SK-N-SH treated with all-trans-retinoic acid at 6 μM for 48 hours (cell line): ENCODE data around the gene LPCAT3.

Source experiments
- ATAC-seq: fragments of 200-7000 bp; cut with Tn5 transposase; 3 replicates; pipeline ENCODE4 v1.9.1; 2020; ENCODE audit warnings: mild to moderate bottlenecking, moderate library complexity
- BACH2 ChIP-seq: fragments of 250-450 bp; sonication (Bioruptor Pico); IDR thresholded peaks from 2 replicates; pipeline ENCODE4 v1.9.0; 2021; ENCODE audit warnings: mild to moderate bottlenecking, borderline replicate concordance
- CREB5 ChIP-seq: fragments of 250-450 bp; sonication (Bioruptor Pico); IDR thresholded peaks from 2 replicates; pipeline ENCODE4 v1.5.1; 2020; ENCODE audit warnings: low read depth, mild to moderate bottlenecking, moderate library complexity
- CSDC2 ChIP-seq: fragments of 250-450 bp; sonication (Bioruptor Pico); IDR thresholded peaks from 2 replicates; pipeline ENCODE4 v1.5.0; 2020; ENCODE audit warnings: mild to moderate bottlenecking, moderate library complexity
- ESRRG ChIP-seq: fragments of 250-450 bp; sonication (Bioruptor Pico); IDR thresholded peaks from 2 replicates; pipeline ENCODE4 v1.6.1; 2021; ENCODE audit warnings: mild to moderate bottlenecking
- GLIS3 ChIP-seq: fragments of 250-450 bp; sonication (Bioruptor Pico); IDR thresholded peaks from 2 replicates; pipeline ENCODE4 v1.5.0; 2020; ENCODE audit warnings: mild to moderate bottlenecking, moderate library complexity
- ISL1 ChIP-seq: fragments of 250-450 bp; sonication (Bioruptor Pico); IDR thresholded peaks from 2 replicates; pipeline ENCODE4 v2.1.2; 2022; ENCODE audit warnings: mild to moderate bottlenecking, moderate library complexity
- OSR1 ChIP-seq: fragments of 250-450 bp; sonication (Bioruptor Pico); IDR thresholded peaks from 2 replicates; pipeline ENCODE4 v1.8.0; 2022; ENCODE audit warnings: moderate library complexity, mild to moderate bottlenecking, inconsistent platforms
- PATZ1 ChIP-seq: fragments of 250-450 bp; sonication (Bioruptor Pico); IDR thresholded peaks from 2 replicates; pipeline ENCODE4 v1.8.0; 2020; ENCODE audit warnings: mild to moderate bottlenecking, moderate library complexity, borderline replicate concordance
- POU6F1 ChIP-seq: fragments of 250-450 bp; sonication (Bioruptor Pico); IDR thresholded peaks from 2 replicates; pipeline ENCODE4 v1.8.0; 2021; ENCODE audit warnings: low read depth, mild to moderate bottlenecking, moderate library complexity, borderline replicate concordance
- PPARA ChIP-seq: fragments of 250-450 bp; sonication (Bioruptor Pico); IDR thresholded peaks from 2 replicates; pipeline ENCODE4 v1.5.0; 2020; ENCODE audit warnings: mild to moderate bottlenecking, borderline replicate concordance
- RARB ChIP-seq: fragments of 250-450 bp; sonication (Bioruptor Pico); IDR thresholded peaks from 2 replicates; pipeline ENCODE4 v1.8.0; 2021; ENCODE audit warnings: mild to moderate bottlenecking, moderate library complexity
- SNAI2 ChIP-seq: fragments of 250-450 bp; sonication (Bioruptor Pico); IDR thresholded peaks from 2 replicates; pipeline ENCODE4 v1.5.0; 2020; ENCODE audit warnings: mild to moderate bottlenecking, moderate library complexity
- TCF4 ChIP-seq: fragments of 250-450 bp; sonication (Bioruptor Pico); IDR thresholded peaks from 2 replicates; pipeline ENCODE4 v1.8.0; 2021; ENCODE audit warnings: mild to moderate bottlenecking, moderate library complexity, borderline replicate concordance
- TOX ChIP-seq: fragments of 250-450 bp; sonication (Bioruptor Pico); IDR thresholded peaks from 2 replicates; pipeline ENCODE4 v1.8.0; 2021; ENCODE audit warnings: mild to moderate bottlenecking, moderate library complexity, borderline replicate concordance
- TSHZ2 ChIP-seq: fragments of 250-450 bp; sonication (Bioruptor Pico); IDR thresholded peaks from 2 replicates; pipeline ENCODE4 v1.5.0; 2020; ENCODE audit warnings: mild to moderate bottlenecking, moderate library complexity
- ZC3H10 ChIP-seq: fragments of 250-450 bp; sonication (Bioruptor Pico); IDR thresholded peaks from 2 replicates; pipeline ENCODE4 v1.5.1; 2021; ENCODE audit warnings: mild to moderate bottlenecking, moderate library complexity
- ZFP3 ChIP-seq: fragments of 250-450 bp; sonication (Bioruptor Pico); IDR thresholded peaks from 2 replicates; pipeline ENCODE4 v1.5.0; 2020; ENCODE audit warnings: mild to moderate bottlenecking, moderate library complexity
- ZFP30 ChIP-seq: fragments of 450-650 bp; formaldehyde crosslinking; IDR thresholded peaks from 2 replicates; pipeline ENCODE4 v1.5.0; 2022; ENCODE audit warnings: mild to moderate bottlenecking, moderate library complexity
- ZNF565 ChIP-seq: fragments of 450-650 bp; formaldehyde crosslinking; conservative IDR thresholded peaks from 2 replicates; pipeline ENCODE4 v1.5.0; 2020; ENCODE audit warnings: low read depth, mild to moderate bottlenecking, moderate library complexity
- ZNF70 ChIP-seq: fragments of 450-650 bp; formaldehyde crosslinking; IDR thresholded peaks from 2 replicates; pipeline ENCODE4 v1.5.0; 2020; ENCODE audit warnings: mild to moderate bottlenecking, moderate library complexity
- ZNF8 ChIP-seq: fragments of 450-650 bp; formaldehyde crosslinking; IDR thresholded peaks from 2 replicates; pipeline ENCODE4 v1.5.0; 2020; ENCODE audit warnings: mild to moderate bottlenecking, moderate library complexity
- TF ChIP-seq, protein P1 (sequence below): fragments of 250-450 bp; sonication (Bioruptor Pico); IDR thresholded peaks from 2 replicates; pipeline ENCODE4 v1.5.1; 2021; ENCODE audit warnings: mild to moderate bottlenecking, moderate library complexity

The LPCAT3 gene

GRCh38 chr12:7065073-7065623 lies 46.9 kb upstream of the LPCAT3 start (continued):
- no peak for TF ChIP-seq POU6F1
- no peak for TF ChIP-seq TOX (CRISPR knock-in tag)
- no peak for TF ChIP-seq PPARA (CRISPR knock-in tag)
- TF ChIP-seq ZNF565 = no peak
- TF ChIP-seq ZNF70 (CRISPR knock-in tag) = no peak
- TF ChIP-seq OSR1 (CRISPR knock-in tag) = no peak
- no peak for TF ChIP-seq ZC3H10
- no peak for TF ChIP-seq ISL1 (CRISPR knock-in tag)
- TF ChIP-seq ZNF8 (CRISPR knock-in tag) = no peak
- TF ChIP-seq ZFP30 = no peak
- no peak for TF ChIP-seq ZFP3 (CRISPR knock-in tag)
- TF ChIP-seq BACH2 (CRISPR knock-in tag) = no peak
- no peak for TF ChIP-seq TCF4 (CRISPR knock-in tag)
- TF ChIP-seq SNAI2 (CRISPR knock-in tag) = no peak

DNA sequence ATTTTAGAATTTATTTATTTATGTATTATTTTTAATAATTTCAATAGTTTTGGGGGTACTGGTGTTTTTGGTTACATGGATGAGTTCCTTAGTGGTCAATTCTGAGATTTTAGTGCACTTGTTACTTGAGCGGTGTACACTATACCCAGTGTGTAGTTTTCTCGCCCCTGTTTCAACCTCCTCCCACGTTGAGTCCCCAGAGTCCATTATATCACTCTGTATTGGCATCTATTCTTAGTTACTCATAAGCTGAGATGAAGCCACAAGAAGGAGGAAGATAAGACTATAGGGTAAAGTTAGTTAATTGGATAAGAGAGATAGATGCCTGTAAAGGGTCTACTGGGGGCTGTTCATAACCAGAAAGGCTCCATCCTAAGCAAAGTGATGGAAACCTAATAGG lies 46.2 kb upstream of the LPCAT3 start:
- ATAC-seq = no peak
- no peak for TF ChIP-seq TOX (CRISPR knock-in tag)
- TF ChIP-seq PPARA (CRISPR knock-in tag) = no peak
- TF ChIP-seq TCF4 (CRISPR knock-in tag) = no peak

DNA sequence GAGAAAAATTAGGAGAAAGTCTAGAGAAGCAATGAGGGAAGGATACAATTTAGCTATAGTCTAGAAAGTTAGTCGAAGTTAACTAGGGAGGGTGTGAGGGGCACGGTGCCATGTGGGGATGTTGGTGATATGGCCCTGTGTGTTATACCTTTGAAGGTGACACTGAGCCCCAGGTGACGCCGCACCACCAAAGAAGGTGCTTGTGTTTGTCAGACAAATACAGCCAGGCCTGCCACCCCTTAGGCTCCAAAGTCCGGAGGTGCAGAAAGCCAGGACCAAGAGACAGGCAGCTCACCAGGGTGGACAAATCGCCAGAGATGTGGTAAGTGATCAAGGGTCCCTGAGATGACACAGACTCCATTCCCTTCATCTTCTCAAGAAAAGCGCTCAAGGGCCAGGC lies 43.3 kb upstream of the LPCAT3 start:
- no peak for TF ChIP-seq RARB (CRISPR knock-in tag)
- TF ChIP-seq ZNF70 (CRISPR knock-in tag) = no peak
- TF ChIP-seq PATZ1 (CRISPR knock-in tag) = no peak
- TF ChIP-seq TOX (CRISPR knock-in tag) = no peak
- TF ChIP-seq TSHZ2 (CRISPR knock-in tag) = no peak
- no peak for TF ChIP-seq CREB5 (CRISPR knock-in tag)
- TF ChIP-seq ZFP30 = no peak
- no peak for TF ChIP-seq SNAI2 (CRISPR knock-in tag)
- no peak for TF ChIP-seq POU6F1
- TF ChIP-seq BACH2 (CRISPR knock-in tag) = no peak
- TF ChIP-seq ZNF565 = no peak
- TF ChIP-seq ESRRG (CRISPR knock-in tag) = no peak
- TF ChIP-seq, protein P1, sequence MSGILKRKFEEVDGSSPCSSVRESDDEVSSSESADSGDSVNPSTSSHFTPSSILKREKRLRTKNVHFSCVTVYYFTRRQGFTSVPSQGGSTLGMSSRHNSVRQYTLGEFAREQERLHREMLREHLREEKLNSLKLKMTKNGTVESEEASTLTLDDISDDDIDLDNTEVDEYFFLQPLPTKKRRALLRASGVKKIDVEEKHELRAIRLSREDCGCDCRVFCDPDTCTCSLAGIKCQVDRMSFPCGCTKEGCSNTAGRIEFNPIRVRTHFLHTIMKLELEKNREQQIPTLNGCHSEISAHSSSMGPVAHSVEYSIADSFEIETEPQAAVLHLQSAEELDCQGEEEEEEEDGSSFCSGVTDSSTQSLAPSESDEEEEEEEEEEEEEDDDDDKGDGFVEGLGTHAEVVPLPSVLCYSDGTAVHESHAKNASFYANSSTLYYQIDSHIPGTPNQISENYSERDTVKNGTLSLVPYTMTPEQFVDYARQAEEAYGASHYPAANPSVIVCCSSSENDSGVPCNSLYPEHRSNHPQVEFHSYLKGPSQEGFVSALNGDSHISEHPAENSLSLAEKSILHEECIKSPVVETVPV = no peak
- TF ChIP-seq GLIS3 (CRISPR knock-in tag) = no peak
- no peak for TF ChIP-seq ISL1 (CRISPR knock-in tag)
- no peak for TF ChIP-seq CSDC2 (CRISPR knock-in tag)
- no peak for ATAC-seq
